ENCODE results near the gene ZNF268. TPM values are rescaled to one million over a fixed set of nuclear protein-coding genes. Genes with fewer than 3 reads are reported as not detected.

Gene ZNF268
- total and polyA plus RNA-seq, 10 of the 15 experiments (the other 5 are each of a cell fraction or from before 2014, with no cell fraction given), result 9.4 to 23.2 (median 15.3) TPM

DNA sequence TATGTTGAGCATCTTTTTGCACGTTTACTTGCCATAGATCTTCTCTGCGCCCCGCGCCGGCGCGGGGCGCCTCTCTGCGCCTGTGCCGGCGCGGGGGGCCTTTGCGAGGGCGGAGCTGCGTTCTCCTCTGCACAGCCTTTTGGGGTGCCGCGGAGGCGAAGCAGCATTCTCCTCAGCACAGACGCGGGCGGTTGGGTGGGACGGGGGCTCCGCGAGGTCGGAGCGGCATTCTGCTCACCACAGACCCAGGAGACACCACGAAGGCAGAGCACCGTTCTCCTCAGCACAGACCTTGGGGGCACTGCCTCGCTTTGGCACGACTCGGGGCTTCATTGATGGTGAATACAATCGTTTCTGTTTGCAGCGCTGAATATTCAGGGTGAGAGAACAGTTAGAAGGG, 82.9 kb downstream of the ZNF268 start (continued):
- TF ChIP-seq SMC3 (IDR thresholded peaks at IDR 0.05; ENCODE audit: borderline replicate concordance, low read length), result no peak
- no peak for TF ChIP-seq STAT1 (conservative IDR thresholded peaks at IDR 0.05)
- TF ChIP-seq POLR2A (IDR thresholded peaks at IDR 0.05; ENCODE audit: low read depth, low read length), result no peak

Small RNA genes within 50 kb of the gene (small RNA-seq; reads per million reads assigned to genes)
- not detected for gene RF00019
- gene RNU6-717P, result not detected

Other genes with a start within 250 kb of the ZNF268 start
- gene ZNF605, start 225.2 kb upstream of the ZNF268 start, total RNA-seq (2014; rRNA removed), result 2.9 and 3.1 TPM in 2 replicates
- gene ZNF605, start 225.2 kb upstream of the ZNF268 start, total RNA-seq (2014; rRNA removed; fragmentation: Illumina TruSeq; extraction: Trizol), result 3.8 and 5.4 TPM in 2 replicates
- gene ZNF605, start 225.2 kb upstream of the ZNF268 start, total RNA-seq (2021), result 3.6 and 3.8 TPM in 2 replicates
- 4.8 and 10.1 TPM in 2 replicates for gene ZNF605, start 225.2 kb upstream of the ZNF268 start, polyA plus RNA-seq (2011; rRNA removed)
- 3.3 and 3.7 TPM in 2 replicates for gene ZNF605, start 225.2 kb upstream of the ZNF268 start, polyA plus RNA-seq (2014; fragmentation: Illumina TruSeq; extraction: Trizol)
- 1 to 10 TPM in 1 of 2 experiments, under 1 TPM in 1; 0.95 to 1.3 TPM for gene ZNF605, start 225.2 kb upstream of the ZNF268 start, polyA plus RNA-seq (2014; fragmentation: Nextera tagmentation; extraction: Ambion mirVana)
- 2.0 and 2.1 TPM in 2 replicates for gene ZNF605, start 225.2 kb upstream of the ZNF268 start, polyA plus RNA-seq (2014; rRNA removed)
- gene ZNF605, start 225.2 kb upstream of the ZNF268 start, polyA plus RNA-seq (2016; fragmentation: Nextera tagmentation; extraction: Ambion mirVana), result 1 to 10 TPM; 1.5 to 1.6 TPM
- 7.2 and 17.1 TPM in 2 replicates for gene ZNF26, start 195.1 kb upstream of the ZNF268 start, total RNA-seq (2014; rRNA removed)
- gene ZNF26, start 195.1 kb upstream of the ZNF268 start, total RNA-seq (2014; rRNA removed; fragmentation: Illumina TruSeq; extraction: Trizol), result 8.6 and 9.1 TPM in 2 replicates
- gene ZNF26, start 195.1 kb upstream of the ZNF268 start, total RNA-seq (2021), result 13.4 and 14.1 TPM in 2 replicates
- gene ZNF26, start 195.1 kb upstream of the ZNF268 start, polyA plus RNA-seq (2011; rRNA removed), result 11.0 and 16.5 TPM in 2 replicates
- 5.7 and 7.4 TPM in 2 replicates for gene ZNF26, start 195.1 kb upstream of the ZNF268 start, polyA plus RNA-seq (2014; fragmentation: Illumina TruSeq; extraction: Trizol)
- gene ZNF26, start 195.1 kb upstream of the ZNF268 start, polyA plus RNA-seq (2014; fragmentation: Nextera tagmentation; extraction: Ambion mirVana), result 1 to 10 TPM in 1 of 2 experiments, under 1 TPM in 1; 1.00 to 1.4 TPM
- gene ZNF26, start 195.1 kb upstream of the ZNF268 start, polyA plus RNA-seq (2014; rRNA removed), result 15.4 and 17.1 TPM in 2 replicates
- gene ZNF26, start 195.1 kb upstream of the ZNF268 start, polyA plus RNA-seq (2016; fragmentation: Nextera tagmentation; extraction: Ambion mirVana), result 10 to 100 TPM in 1 of 2 experiments, 1 to 10 TPM in 1; 9.9 to 11.5 TPM
- 14.9 and 18.7 TPM in 2 replicates for gene ZNF84, start 144.0 kb upstream of the ZNF268 start, total RNA-seq (2014; rRNA removed)
- gene ZNF84, start 144.0 kb upstream of the ZNF268 start, total RNA-seq (2014; rRNA removed; fragmentation: Illumina TruSeq; extraction: Trizol), result 25.7 and 26.1 TPM in 2 replicates
- 16.2 and 19.8 TPM in 2 replicates for gene ZNF84, start 144.0 kb upstream of the ZNF268 start, total RNA-seq (2021)
- gene ZNF84, start 144.0 kb upstream of the ZNF268 start, polyA plus RNA-seq (2011; rRNA removed), result 35.3 and 53.8 TPM in 2 replicates
- gene ZNF84, start 144.0 kb upstream of the ZNF268 start, polyA plus RNA-seq (2014; fragmentation: Illumina TruSeq; extraction: Trizol), result 21.7 and 26.0 TPM in 2 replicates
- gene ZNF84, start 144.0 kb upstream of the ZNF268 start, polyA plus RNA-seq (2014; fragmentation: Nextera tagmentation; extraction: Ambion mirVana), result 10 to 100 TPM; 10.4 to 11.9 TPM
- 14.0 and 14.6 TPM in 2 replicates for gene ZNF84, start 144.0 kb upstream of the ZNF268 start, polyA plus RNA-seq (2014; rRNA removed)
- gene ZNF84, start 144.0 kb upstream of the ZNF268 start, polyA plus RNA-seq (2016; fragmentation: Nextera tagmentation; extraction: Ambion mirVana), result 10 to 100 TPM; 16.2 to 17.0 TPM
- 17.7 and 23.7 TPM in 2 replicates for gene ZNF140, start 100.6 kb upstream of the ZNF268 start, total RNA-seq (2014; rRNA removed)
- 15.3 TPM in 2 replicates for gene ZNF140, start 100.6 kb upstream of the ZNF268 start, total RNA-seq (2014; rRNA removed; fragmentation: Illumina TruSeq; extraction: Trizol)
- 11.1 and 11.5 TPM in 2 replicates for gene ZNF140, start 100.6 kb upstream of the ZNF268 start, total RNA-seq (2021)
- gene ZNF140, start 100.6 kb upstream of the ZNF268 start, polyA plus RNA-seq (2011; rRNA removed), result 21.2 and 30.5 TPM in 2 replicates
- gene ZNF140, start 100.6 kb upstream of the ZNF268 start, polyA plus RNA-seq (2014; fragmentation: Illumina TruSeq; extraction: Trizol), result 14.7 and 18.2 TPM in 2 replicates
- gene ZNF140, start 100.6 kb upstream of the ZNF268 start, polyA plus RNA-seq (2014; fragmentation: Nextera tagmentation; extraction: Ambion mirVana), result 1 to 10 TPM; 6.8 to 7.4 TPM
- 9.2 TPM in 2 replicates for gene ZNF140, start 100.6 kb upstream of the ZNF268 start, polyA plus RNA-seq (2014; rRNA removed)
- gene ZNF140, start 100.6 kb upstream of the ZNF268 start, polyA plus RNA-seq (2016; fragmentation: Nextera tagmentation; extraction: Ambion mirVana), result 10 to 100 TPM; 14.6 to 15.9 TPM
- 0.85 and 1.0 TPM in 2 replicates for gene ZNF891, start 51.2 kb upstream of the ZNF268 start, total RNA-seq (2014; rRNA removed)
- gene ZNF891, start 51.2 kb upstream of the ZNF268 start, total RNA-seq (2014; rRNA removed; fragmentation: Illumina TruSeq; extraction: Trizol), result 1.1 and 1.2 TPM in 2 replicates
- 0.74 and 0.90 TPM in 2 replicates for gene ZNF891, start 51.2 kb upstream of the ZNF268 start, total RNA-seq (2021)
- gene ZNF891, start 51.2 kb upstream of the ZNF268 start, polyA plus RNA-seq (2011; rRNA removed), result 0.80 and 1.4 TPM in 2 replicates
- gene ZNF891, start 51.2 kb upstream of the ZNF268 start, polyA plus RNA-seq (2014; fragmentation: Illumina TruSeq; extraction: Trizol), result 0.79 and 1.1 TPM in 2 replicates
- gene ZNF891, start 51.2 kb upstream of the ZNF268 start, polyA plus RNA-seq (2014; fragmentation: Nextera tagmentation; extraction: Ambion mirVana), result under 1 TPM; 0.20 to 0.29 TPM
- gene ZNF891, start 51.2 kb upstream of the ZNF268 start, polyA plus RNA-seq (2014; rRNA removed), result 0.59 and 0.66 TPM in 2 replicates
- gene ZNF891, start 51.2 kb upstream of the ZNF268 start, polyA plus RNA-seq (2016; fragmentation: Nextera tagmentation; extraction: Ambion mirVana), result under 1 TPM; 0.28 to 0.45 TPM
- 3.4 and 3.5 TPM in 2 replicates for gene ZNF10, start 50.9 kb upstream of the ZNF268 start, total RNA-seq (2014; rRNA removed)
- gene ZNF10, start 50.9 kb upstream of the ZNF268 start, total RNA-seq (2014; rRNA removed; fragmentation: Illumina TruSeq; extraction: Trizol), result 2.7 and 3.8 TPM in 2 replicates
- gene ZNF10, start 50.9 kb upstream of the ZNF268 start, total RNA-seq (2021), result 3.2 and 4.1 TPM in 2 replicates
- gene ZNF10, start 50.9 kb upstream of the ZNF268 start, polyA plus RNA-seq (2011; rRNA removed), result 2.1 and 2.4 TPM in 2 replicates
- 3.3 and 3.9 TPM in 2 replicates for gene ZNF10, start 50.9 kb upstream of the ZNF268 start, polyA plus RNA-seq (2014; fragmentation: Illumina TruSeq; extraction: Trizol)
- 1 to 10 TPM; 1.8 to 2.5 TPM for gene ZNF10, start 50.9 kb upstream of the ZNF268 start, polyA plus RNA-seq (2014; fragmentation: Nextera tagmentation; extraction: Ambion mirVana)
- 2.6 and 4.2 TPM in 2 replicates for gene ZNF10, start 50.9 kb upstream of the ZNF268 start, polyA plus RNA-seq (2014; rRNA removed)
- 1 to 10 TPM; 1.7 to 2.6 TPM for gene ZNF10, start 50.9 kb upstream of the ZNF268 start, polyA plus RNA-seq (2016; fragmentation: Nextera tagmentation; extraction: Ambion mirVana)
- gene ANHX, start 54.4 kb downstream of the ZNF268 start, total RNA-seq (2014; rRNA removed), result not detected in 2 replicates
- gene ANHX, start 54.4 kb downstream of the ZNF268 start, total RNA-seq (2014; rRNA removed; fragmentation: Illumina TruSeq; extraction: Trizol), result not detected in 2 replicates
- gene ANHX, start 54.4 kb downstream of the ZNF268 start, total RNA-seq (2021), result not detected in 2 replicates
- gene ANHX, start 54.4 kb downstream of the ZNF268 start, polyA plus RNA-seq (2011; rRNA removed), result not detected in 2 replicates
- not detected in 2 replicates for gene ANHX, start 54.4 kb downstream of the ZNF268 start, polyA plus RNA-seq (2014; fragmentation: Illumina TruSeq; extraction: Trizol)
- not detected for gene ANHX, start 54.4 kb downstream of the ZNF268 start, polyA plus RNA-seq (2014; fragmentation: Nextera tagmentation; extraction: Ambion mirVana)
- not detected in 2 replicates for gene ANHX, start 54.4 kb downstream of the ZNF268 start, polyA plus RNA-seq (2014; rRNA removed)
- not detected for gene ANHX, start 54.4 kb downstream of the ZNF268 start, polyA plus RNA-seq (2016; fragmentation: Nextera tagmentation; extraction: Ambion mirVana)

Data from GM12878 (cell line).